Activated T-cell treated with anti-CD3 and anti-CD28 coated beads, Interleukin-2, amount 50 U/mL, for 24 hours (primary cell): ENCODE results near the gene CDK12.
"Not testable (repeated sequence)": the region's sequence is repeated elsewhere in the genome, so short reads cannot be mapped to it uniquely, and the experiment has no call there.

Experiments used
- DNase-seq: peaks from one replicate; pipeline ENCODE4 v3.0.0-alpha.2; 2020
- H3K27ac Mint-ChIP-seq: 2 replicates; pipeline ENCODE4 v1.8.0; 2020; ENCODE audit warnings: mild to moderate bottlenecking, mixed read lengths
- H3K27me3 Mint-ChIP-seq: 2 replicates; pipeline ENCODE4 v1.8.0; 2020; ENCODE audit warnings: mixed read lengths
- H3K36me3 Mint-ChIP-seq: 2 replicates; pipeline ENCODE4 v1.8.0; 2020; ENCODE audit warnings: low read depth, mixed read lengths
- H3K4me1 Mint-ChIP-seq: 2 replicates; pipeline ENCODE4 v1.8.0; 2020; ENCODE audit warnings: low read depth, mixed read lengths
- H3K4me3 Mint-ChIP-seq: 2 replicates; pipeline ENCODE4 v1.8.0; 2020; ENCODE audit warnings: mild to moderate bottlenecking, moderate library complexity, mixed read lengths
- H3K9me3 Mint-ChIP-seq: 2 replicates; pipeline ENCODE4 v1.8.0; 2020; ENCODE audit warnings: mixed read lengths

The CDK12 gene

GRCh38 chr17:39479631-39480030, 18.3 kb downstream of the CDK12 start:
- H3K36me3 Mint-ChIP-seq, result peaks cover 75% of the 10 kb centered on the region
- not testable (repeated sequence) for H3K27me3 Mint-ChIP-seq, H3K27ac Mint-ChIP-seq, H3K4me3 Mint-ChIP-seq, H3K4me1 Mint-ChIP-seq, H3K9me3 Mint-ChIP-seq, DNase-seq

GRCh38 chr17:39483506-39483905, 22.2 kb downstream of the CDK12 start:
- Mint-ChIP-seq H3K4me1 (peaks cover 11% of the 10 kb centered on the region), H3K9me3 (no peaks in the 10 kb centered on the region), H3K36me3 (peaks cover 80% of the 10 kb centered on the region), H3K27ac (no peak overlapping the region), H3K27me3 (no peaks in the 10 kb centered on the region), H3K4me3 (no peak overlapping the region)
- DNase-seq, result no peak

GRCh38 chr17:39484178-39484577, 22.9 kb downstream of the CDK12 start:
- DNase-seq, result no peak
- Mint-ChIP-seq H3K36me3 (peaks cover 80% of the 10 kb centered on the region), H3K4me1 (peaks cover 11% of the 10 kb centered on the region), H3K27ac (no peak overlapping the region), H3K9me3 (no peaks in the 10 kb centered on the region), H3K4me3 (no peak overlapping the region), H3K27me3 (no peaks in the 10 kb centered on the region)

- Mint-ChIP-seq H3K27ac (no peak overlapping the region), H3K4me3 (no peak overlapping the region), H3K36me3 (peaks cover 73% of the 10 kb centered on the region), H3K4me1 (peaks cover 11% of the 10 kb centered on the region), H3K27me3 (no peaks in the 10 kb centered on the region), H3K9me3 (no peaks in the 10 kb centered on the region)
- no peak for DNase-seq
Measured at GRCh38 chr17:39485555-39485954, 24.3 kb downstream of the CDK12 start.

GRCh38 chr17:39486242-39486641, 25.0 kb downstream of the CDK12 start:
- H3K36me3 Mint-ChIP-seq, result peaks cover 75% of the 10 kb centered on the region
- H3K4me3 Mint-ChIP-seq, result no peak overlapping the region
- no peaks in the 10 kb centered on the region for H3K27me3 Mint-ChIP-seq
- H3K4me1 Mint-ChIP-seq, result peaks cover 11% of the 10 kb centered on the region
- H3K27ac Mint-ChIP-seq, result no peak overlapping the region
- H3K9me3 Mint-ChIP-seq, result no peaks in the 10 kb centered on the region
- DNase-seq, result no peak

GRCh38 chr17:39487490-39487889, 26.2 kb downstream of the CDK12 start:
- not testable (repeated sequence) for DNase-seq, H3K4me3 Mint-ChIP-seq, H3K27me3 Mint-ChIP-seq, H3K9me3 Mint-ChIP-seq
- peaks cover 11% of the 10 kb centered on the region for H3K4me1 Mint-ChIP-seq
- peaks cover 73% of the 10 kb centered on the region for H3K36me3 Mint-ChIP-seq
- peak overlapping the region; percentile 78 for H3K27ac Mint-ChIP-seq

GRCh38 chr17:39487946-39488345, 26.7 kb downstream of the CDK12 start:
- peaks cover 11% of the 10 kb centered on the region for H3K4me1 Mint-ChIP-seq
- no peaks in the 10 kb centered on the region for H3K9me3 Mint-ChIP-seq
- peak overlapping the region; percentile 55 for H3K27ac Mint-ChIP-seq
- H3K27me3 Mint-ChIP-seq, result no peaks in the 10 kb centered on the region
- H3K36me3 Mint-ChIP-seq, result peaks cover 75% of the 10 kb centered on the region
- H3K4me3 Mint-ChIP-seq, result no peak overlapping the region
- DNase-seq, result no peak

- not testable (repeated sequence) for DNase-seq, H3K27me3 Mint-ChIP-seq, H3K4me3 Mint-ChIP-seq, H3K4me1 Mint-ChIP-seq, H3K9me3 Mint-ChIP-seq, H3K27ac Mint-ChIP-seq
- peaks cover 90% of the 10 kb centered on the region for H3K36me3 Mint-ChIP-seq
Measured at GRCh38 chr17:39496921-39497320, 35.6 kb downstream of the CDK12 start.

GRCh38 chr17:39507511-39507910, 46.2 kb downstream of the CDK12 start:
- Mint-ChIP-seq H3K27ac (no peak overlapping the region), H3K27me3 (no peaks in the 10 kb centered on the region), H3K4me3 (no peak overlapping the region), H3K36me3 (peaks cover 89% of the 10 kb centered on the region), H3K4me1 (peaks cover 2% of the 10 kb centered on the region), H3K9me3 (no peaks in the 10 kb centered on the region)
- no peak for DNase-seq

- no peak for DNase-seq
- Mint-ChIP-seq H3K4me1 (peaks cover 2% of the 10 kb centered on the region), H3K27ac (peak overlapping the region; percentile 26), H3K4me3 (no peak overlapping the region), H3K9me3 (no peaks in the 10 kb centered on the region), H3K36me3 (peaks cover 89% of the 10 kb centered on the region), H3K27me3 (no peaks in the 10 kb centered on the region)
Measured at GRCh38 chr17:39508987-39509386, 47.7 kb downstream of the CDK12 start.

GRCh38 chr17:39513309-39513708, 52.0 kb downstream of the CDK12 start:
- Mint-ChIP-seq H3K9me3 (no peaks in the 10 kb centered on the region), H3K27me3 (no peaks in the 10 kb centered on the region), H3K27ac (peak overlapping the region; percentile 56), H3K4me1 (no peaks in the 10 kb centered on the region), H3K36me3 (peaks cover 97% of the 10 kb centered on the region), H3K4me3 (no peak overlapping the region)
- no peak for DNase-seq

- Mint-ChIP-seq H3K4me3 (no peak overlapping the region), H3K4me1 (no peaks in the 10 kb centered on the region), H3K27ac (peak overlapping the region; percentile 17), H3K27me3 (no peaks in the 10 kb centered on the region), H3K36me3 (peaks cover 97% of the 10 kb centered on the region), H3K9me3 (no peaks in the 10 kb centered on the region)
- no peak for DNase-seq
Measured at GRCh38 chr17:39513915-39514314, 52.6 kb downstream of the CDK12 start.

GRCh38 chr17:39517224-39517623, 55.9 kb downstream of the CDK12 start:
- H3K36me3 Mint-ChIP-seq, result peaks cover 97% of the 10 kb centered on the region
- no peaks in the 10 kb centered on the region for H3K9me3 Mint-ChIP-seq
- H3K27me3 Mint-ChIP-seq, result no peaks in the 10 kb centered on the region
- no peak for DNase-seq
- no peak overlapping the region for H3K4me3 Mint-ChIP-seq
- H3K27ac Mint-ChIP-seq, result peak overlapping the region; percentile 1
- H3K4me1 Mint-ChIP-seq, result no peaks in the 10 kb centered on the region

GRCh38 chr17:39525801-39526506, 64.7 kb downstream of the CDK12 start:
- Mint-ChIP-seq H3K27me3 (no peaks in the 10 kb centered on the region), H3K9me3 (no peaks in the 10 kb centered on the region), H3K4me3 (no peak overlapping the region), H3K4me1 (no peaks in the 10 kb centered on the region), H3K36me3 (peaks cover 91% of the 10 kb centered on the region), H3K27ac (peak overlapping the region; percentile 23)
- DNase-seq, result no peak

GRCh38 chr17:39527220-39527813, 66.0 kb downstream of the CDK12 start:
- Mint-ChIP-seq H3K9me3 (no peaks in the 10 kb centered on the region), H3K4me1 (peaks cover 9% of the 10 kb centered on the region), H3K27me3 (no peaks in the 10 kb centered on the region), H3K4me3 (no peak overlapping the region), H3K36me3 (peaks cover 92% of the 10 kb centered on the region), H3K27ac (no peak overlapping the region)
- DNase-seq, result no peak
